Small intestine (tissue), 7 donors: ENCODE results near the gene DHX30. TPM values are rescaled to one million over a fixed set of nuclear protein-coding genes. Genes with fewer than 3 reads are reported as not detected.

Experiments used
- DNase-seq, 2 donors: peaks; one replicate each; pipeline versions ENCODE4 v3.0.0 to v3.0.0-alpha.2; 2013
- FAIRE-seq: peaks from 2 replicates; lab custom pipeline; 2012; peaks lifted over from hg19 to GRCh38; lab: Jason Lieb, UNC
- H3K27ac ChIP-seq, 3 donors: one replicate each; pipeline ENCODE4 v1.5.1; 2013; ENCODE audit warnings: low read length in 2 of 3, mild to moderate bottlenecking in 2 of 3, control low read depth in 1 of 3, inconsistent platforms in 1 of 3, low read depth in 1 of 3, moderate library complexity in 1 of 3
- H3K27me3 ChIP-seq, 3 donors: one replicate each; pipeline ENCODE4 v1.6.1; 2013; ENCODE audit warnings: low read length in 3 of 3, inconsistent platforms in 1 of 3; ENCODE audit not compliant: control insufficient read depth in 3 of 3, insufficient read depth in 3 of 3
- H3K36me3 ChIP-seq, 3 donors: one replicate each; pipeline ENCODE4 v1.6.1; 2013; ENCODE audit warnings: low read length in 3 of 3, inconsistent platforms in 1 of 3, low read depth in 1 of 3, mild to moderate bottlenecking in 1 of 3, moderate library complexity in 1 of 3; ENCODE audit not compliant: control insufficient read depth in 3 of 3, insufficient read depth in 2 of 3
- H3K4me1 ChIP-seq, 3 donors: one replicate each; pipeline ENCODE4 v1.6.1; 2013; ENCODE audit warnings: low read length in 2 of 3, inconsistent platforms in 1 of 3, low read depth in 1 of 3, mild to moderate bottlenecking in 1 of 3, moderate library complexity in 1 of 3; ENCODE audit not compliant: control insufficient read depth in 3 of 3, insufficient read depth in 2 of 3
- H3K4me3 ChIP-seq, 3 donors: one replicate each; pipeline ENCODE4 v1.5.1; 2013; ENCODE audit warnings: low read length in 3 of 3, control low read depth in 1 of 3, inconsistent platforms in 1 of 3, low read depth in 1 of 3, mild to moderate bottlenecking in 1 of 3, moderate library complexity in 1 of 3
- H3K9me3 ChIP-seq, 2 donors: one replicate each; pipeline ENCODE4 v1.6.1; 2013; ENCODE audit warnings: low read depth in 1 of 2, low read length in 1 of 2; ENCODE audit not compliant: control insufficient read depth in 2 of 2, insufficient read depth in 1 of 2
- WGBS, 3 donors: extraction: QIAGEN DNeasy Blood & Tissue Kit; methylation state at CpG; one replicate each; pipeline ENCODE4 v1.1.7; 2013; 5-methylcytosine and 5-hydroxymethylcytosine counted together
- polyA plus RNA-seq, 4 donors: library from polyadenylated mRNA; stranded (reverse) in 3 of 4; unstranded in 1 of 4; fragments of 200-250 nt in 3 of 4; fragments of 120-200 nt in 1 of 4; gene quantifications; one replicate each; pipeline versions ENCODE4 v1.2.1 to v1.2.3, GENCODE V29; 2013
- donor health status: healthy with polysubstance abuse.
- donor health status: control.
- donor health status: control.
- donor health status: Bipolar disorder and iron deficiency.
- donor health status: healthy.

DHX30 gene
- polyA plus RNA-seq, 4 donors, result 27.7 to 38.9 (median 36.1) TPM

DNA sequence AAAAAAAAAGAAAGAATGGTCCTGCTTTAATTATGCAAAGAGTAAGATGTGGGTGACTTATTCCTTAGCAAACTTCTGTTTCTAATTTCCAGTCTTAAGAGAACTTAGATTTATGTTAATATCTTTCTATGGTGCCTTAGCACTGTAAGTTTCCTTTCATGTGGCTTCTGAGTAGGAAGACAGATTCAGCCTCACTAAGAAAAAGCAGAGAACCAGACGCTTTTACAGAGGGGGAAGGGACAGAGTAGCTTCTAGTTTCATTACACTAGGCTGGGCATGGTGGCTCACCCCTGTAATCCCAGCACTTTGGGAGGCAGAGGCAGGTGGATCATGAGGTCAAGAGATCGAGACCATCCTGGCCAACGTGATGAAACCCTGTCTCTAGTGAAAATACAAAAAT, 95.0 kb downstream of the DHX30 start:
- no peak overlapping the region for H3K27ac ChIP-seq

GRCh38 chr3:47899495-47900108, 96.7 kb downstream of the DHX30 start:
- peaks cover 2 to 9% (median 8%) of the 10 kb centered on the region in 3 donors for H3K36me3 ChIP-seq
- no peak overlapping the region for H3K4me3 ChIP-seq
- WGBS, 3 donors, result 92 to 97% (median 93%) methylated on average over 3 of the region's 3 CpGs
- no peaks in the 10 kb centered on the region for H3K4me1 ChIP-seq
- FAIRE-seq (no peak), DNase-seq (peak; percentile 7 to 16)
- no peaks in the 10 kb centered on the region for H3K27me3 ChIP-seq
- H3K27ac ChIP-seq, result no peak overlapping the region
- no peaks in the 10 kb centered on the region for H3K9me3 ChIP-seq

More for the DNA sequence above, 95.0 kb downstream of the DHX30 start:
- no peaks in the 10 kb centered on the region for H3K9me3 ChIP-seq
- no peak for DNase-seq
- H3K4me1 ChIP-seq, result no peaks in the 10 kb centered on the region
- no peak overlapping the region for H3K4me3 ChIP-seq
- WGBS, 3 donors, result 79 to 88% (median 85%) methylated on average over 3 of the region's 3 CpGs
- no peaks in the 10 kb centered on the region for H3K27me3 ChIP-seq
- H3K36me3 ChIP-seq, result peaks cover 2 to 13% (median 8%) of the 10 kb centered on the region in 3 donors
- FAIRE-seq, result no peak

Other genes with a start within 250 kb of the DHX30 start
- gene CSPG5, start 224.3 kb upstream of the DHX30 start, polyA plus RNA-seq, result under 1 TPM in 2 of 4 donors, not detected in 2; 0.37 to 0.64 TPM
- gene SMARCC1, start 21.2 kb upstream of the DHX30 start, polyA plus RNA-seq, result 10 to 100 TPM; 10.7 to 52.6 (median 19.4) TPM
- 10 to 100 TPM; 30.0 to 74.2 (median 55.7) TPM for gene MAP4, start 213.3 kb downstream of the DHX30 start, polyA plus RNA-seq